ENCODE measurements around the gene ZNF213.

Gene ZNF213

GRCh38 chr16:3112058-3112880, 22.6 kb upstream of the ZNF213 start, which contains the start of gene ZNF205 (continued):
- peak; percentile 92 for TF ChIP-seq ZNF335 (tag by site-specific recombination; conservative IDR thresholded peaks at IDR 0.05)
- TF ChIP-seq ZBTB49 (tag by site-specific recombination; IDR thresholded peaks at IDR 0.05; ENCODE audit: low read depth): no peak
- peak; percentile 100 for TF ChIP-seq IKZF3 (tag by site-specific recombination; IDR thresholded peaks at IDR 0.05)
- TF ChIP-seq ZNF747 (tag by site-specific recombination; IDR thresholded peaks at IDR 0.05): no peak
- no peak for TF ChIP-seq GFI1B (tag by site-specific recombination; IDR thresholded peaks at IDR 0.05)
- no peak for TF ChIP-seq ZNF626 (tag by site-specific recombination; IDR thresholded peaks at IDR 0.05)
- TF ChIP-seq ZNF548 (tag by site-specific recombination; IDR thresholded peaks at IDR 0.05): no peak
- peak; percentile 85 for TF ChIP-seq ZNF561 (tag by site-specific recombination; IDR thresholded peaks at IDR 0.05; ENCODE audit: borderline replicate concordance)
- peak; percentile 83; the same call in 1 of the 2 replicates for TF ChIP-seq KLF7 (tag by site-specific recombination; IDR thresholded peaks at IDR 0.05; ENCODE audit: borderline replicate concordance)
- no peak for TF ChIP-seq ZNF140 (tag by site-specific recombination; IDR thresholded peaks at IDR 0.05)
- TF ChIP-seq FEZF1 (tag by site-specific recombination; IDR thresholded peaks at IDR 0.05): peak; percentile 34; the same call in 1 of the 2 replicates
- TF ChIP-seq ZNF146 (tag by site-specific recombination; IDR thresholded peaks at IDR 0.05): peak; percentile 38
- TF ChIP-seq PRDM10 (tag by site-specific recombination; IDR thresholded peaks at IDR 0.05): peak; percentile 93
- no peak for TF ChIP-seq ZNF350 (tag by site-specific recombination; IDR thresholded peaks at IDR 0.05)
- peak; percentile 92 for TF ChIP-seq ZXDB (tag by site-specific recombination; IDR thresholded peaks at IDR 0.05)
- peak; percentile 88; the same call in 1 of the 2 replicates for TF ChIP-seq GLI4 (tag by site-specific recombination; IDR thresholded peaks at IDR 0.05)
- TF ChIP-seq ZNF692 (tag by site-specific recombination; IDR thresholded peaks at IDR 0.05): peak; percentile 72
- 0 out of 2 replicates have a peak, but pooled peaks have one; percentile 24 for TF ChIP-seq ZNF18 (tag by site-specific recombination; IDR thresholded peaks at IDR 0.05)
- peak; percentile 78 for TF ChIP-seq SP2 (tag by site-specific recombination; IDR thresholded peaks at IDR 0.05)
- no peak for TF ChIP-seq PRDM6 (tag by site-specific recombination; IDR thresholded peaks at IDR 0.05)

Measured in HEK293 (cell line).